SK-N-SH (cell line): ENCODE measurements around the gene SLC29A1. TPM values are rescaled to one million over a fixed set of nuclear protein-coding genes. Genes with fewer than 3 reads are reported as not detected.

Source experiments
- CTCF ChIA-PET: fragments of 300-600, 350-600 bp; formaldehyde crosslinking; extraction: SDS; loops from one replicate; lab custom pipeline; 2021; lab: Yijun Ruan, JAX
- POLR2A ChIA-PET: fragments of 350-600 bp; sonication (Branson Sonifier 250); formaldehyde crosslinking; extraction: SDS; loops from one replicate; lab custom pipeline; 2020; ENCODE audit warnings: antibody characterized with exemption, inconsistent platforms; lab: Yijun Ruan, JAX
- DNase-seq: peaks from one replicate; pipeline ENCODE4 v3.0.0; 2012
- H2AFZ ChIP-seq: fragments of 200-600 bp; sonication (generic); 2 replicates; pipeline ENCODE4 v1.8.1; 2016; ENCODE audit warnings: antibody characterized with exemption, mild to moderate bottlenecking, low read depth
- H3F3A ChIP-seq: fragments of 200-600 bp; sonication (generic); replicated peaks from 2 replicates; pipeline ENCODE3; 2016; ENCODE audit warnings: antibody characterized with exemption, mild to moderate bottlenecking; ENCODE audit not compliant: insufficient read depth
- H3K27ac ChIP-seq, 2 experiments: fragments of 200-500 bp in 1 of 2; fragments of 200-600 bp in 1 of 2; sonication (Bioruptor generic) in 1 of 2; sonication (generic), shearing (Covaris generic) in 1 of 2; 2 replicates each; pipeline versions ENCODE4 v1.5.1 to v1.6.1; 2014 to 2016; ENCODE audit warnings: low read depth in 2 of 2, inconsistent platforms in 1 of 2, low read length in 1 of 2, mild to moderate bottlenecking in 1 of 2, mixed read lengths in 1 of 2
- H3K27me3 ChIP-seq: fragments of 200-600 bp; sonication (generic), shearing (Covaris generic); 2 replicates; pipeline ENCODE4 v1.6.1; 2016; ENCODE audit warnings: mixed run types; ENCODE audit not compliant: insufficient read depth
- H3K36me3 ChIP-seq, 2 experiments: fragments of 200-500 bp in 1 of 2; fragments of 200-600 bp in 1 of 2; sonication (Bioruptor generic) in 1 of 2; sonication (generic) in 1 of 2; replicated peaks in 1 of 2; 2 replicates each; pipeline versions ENCODE3 to v1.5.1; 2014 to 2016; ENCODE audit warnings: low read length in 1 of 2, mild to moderate bottlenecking in 1 of 2; ENCODE audit not compliant: insufficient read depth in 2 of 2, control insufficient read depth in 1 of 2
- H3K4me1 ChIP-seq, 2 experiments: fragments of 200-500 bp in 1 of 2; fragments of 200-600 bp in 1 of 2; sonication (Bioruptor generic) in 1 of 2; sonication (generic), shearing (Covaris generic) in 1 of 2; 2 replicates each; pipeline versions ENCODE4 v1.5.1 to v1.6.1; 2014 to 2016; ENCODE audit warnings: low read depth in 1 of 2, low read length in 1 of 2, mixed run types in 1 of 2; ENCODE audit not compliant: insufficient read depth in 2 of 2, control insufficient read depth in 1 of 2
- H3K4me2 ChIP-seq: fragments of 200-600 bp; sonication (generic), shearing (Covaris generic); 2 replicates; pipeline ENCODE4 v1.6.1; 2017; ENCODE audit warnings: mixed run types
- H3K4me3 ChIP-seq, 2 experiments: fragments of 200-500 bp in 1 of 2; fragments of 200-600 bp in 1 of 2; sonication (Bioruptor generic) in 1 of 2; sonication (generic), shearing (Covaris generic) in 1 of 2; 2 replicates each; pipeline versions ENCODE4 v1.5.1 to v1.8.1; 2014 to 2016; ENCODE audit warnings: low read depth in 2 of 2, inconsistent platforms in 1 of 2, low read length in 1 of 2, mild to moderate bottlenecking in 1 of 2, mixed read lengths in 1 of 2, moderate library complexity in 1 of 2
- H3K79me2 ChIP-seq: fragments of 200-600 bp; sonication (generic); 2 replicates; pipeline ENCODE4 v1.8.1; 2017; ENCODE audit warnings: mild to moderate bottlenecking; ENCODE audit not compliant: insufficient read depth
- H3K9ac ChIP-seq: fragments of 200-600 bp; sonication (generic); 2 replicates; pipeline ENCODE4 v1.6.1; 2017; ENCODE audit warnings: mixed run types
- H3K9me2 ChIP-seq: fragments of 200-600 bp; sonication (generic); 2 replicates; pipeline ENCODE4 v1.6.1; 2017; ENCODE audit warnings: mixed run types
- H3K9me3 ChIP-seq: fragments of 200-600 bp; sonication (generic); 2 replicates; pipeline ENCODE4 v1.6.1; 2017; ENCODE audit warnings: mixed run types, mild to moderate bottlenecking, moderate library complexity
- H4K20me1 ChIP-seq: fragments of 200-600 bp; sonication (generic); 2 replicates; pipeline ENCODE4 v1.6.1; 2017; ENCODE audit warnings: mild to moderate bottlenecking, mixed run types; ENCODE audit not compliant: insufficient read depth
- EP300 ChIP-seq, 2 experiments: IDR thresholded peaks; 2 replicates each; pipeline versions ENCODE4 v1.4.0 to v1.6.1; 2012; ENCODE audit warnings: borderline replicate concordance in 1 of 2, low read depth in 1 of 2, low read length in 1 of 2
- EZH2phosphoT487 ChIP-seq: fragments of 200-600 bp; sonication (generic); IDR thresholded peaks from 2 replicates; pipeline ENCODE4 v1.6.1; 2017; ENCODE audit warnings: low read depth, mixed run types, mild to moderate bottlenecking, antibody characterized with exemption, moderate library complexity, borderline replicate concordance
- FOSL2 ChIP-seq: IDR thresholded peaks from 2 replicates; pipeline ENCODE4 v1.4.0; 2012; ENCODE audit warnings: low read depth, mild to moderate bottlenecking, moderate library complexity, borderline replicate concordance
- FOXJ3 ChIP-seq: sonication (generic); formaldehyde crosslinking; IDR thresholded peaks from 2 replicates; pipeline ENCODE4 v1.5.1; 2020; ENCODE audit warnings: mild to moderate bottlenecking, missing genetic modification reagents
- GABPA ChIP-seq: IDR thresholded peaks from 2 replicates; pipeline ENCODE4 v1.4.0; 2012; ENCODE audit warnings: low read depth, mild to moderate bottlenecking
- IRF3 ChIP-seq: fragments of 150-350 bp; IDR thresholded peaks from 2 replicates; pipeline ENCODE4 v1.6.1; 2016; ENCODE audit warnings: mild to moderate bottlenecking, low read depth, low read length
- MXI1 ChIP-seq: IDR thresholded peaks from 2 replicates; pipeline ENCODE4 v1.6.1; 2012; ENCODE audit warnings: mild to moderate bottlenecking, low read depth, low read length, improper control_type of control experiment
- NFIC ChIP-seq: IDR thresholded peaks from 2 replicates; pipeline ENCODE4 v1.4.0; 2012; ENCODE audit warnings: borderline replicate concordance
- PBX3 ChIP-seq: IDR thresholded peaks from 2 replicates; pipeline ENCODE4; 2012
- RAD21 ChIP-seq: IDR thresholded peaks from 2 replicates; pipeline ENCODE4 v1.6.1; 2012; ENCODE audit warnings: mild to moderate bottlenecking, low read length
- RCOR1 ChIP-seq: fragments of 150-350 bp; IDR thresholded peaks from 2 replicates; pipeline ENCODE4 v1.6.1; 2017; ENCODE audit warnings: antibody characterized with exemption, low read length
- REST ChIP-seq: IDR thresholded peaks from 2 replicates; pipeline ENCODE4 v1.6.1; 2012; ENCODE audit warnings: mild to moderate bottlenecking, low read depth, low read length, moderate library complexity
- RFX5 ChIP-seq: IDR thresholded peaks from 2 replicates; pipeline ENCODE4 v1.6.1; 2012; ENCODE audit warnings: mild to moderate bottlenecking, improper control_type of control experiment, low read length
- RXRA ChIP-seq: IDR thresholded peaks from 2 replicates; pipeline ENCODE4 v1.4.0; 2012; ENCODE audit warnings: low read depth, mild to moderate bottlenecking, borderline replicate concordance
- SMC3 ChIP-seq: IDR thresholded peaks from 2 replicates; pipeline ENCODE4 v1.6.1; 2012; ENCODE audit warnings: low read depth, low read length, improper control_type of control experiment
- TAF1 ChIP-seq: IDR thresholded peaks from 2 replicates; pipeline ENCODE4 v1.6.1; 2012; ENCODE audit warnings: low read depth, mild to moderate bottlenecking, low read length, moderate library complexity, borderline replicate concordance
- TCF12 ChIP-seq: IDR thresholded peaks from 2 replicates; pipeline ENCODE4 v1.4.0; 2012
- TEAD4 ChIP-seq: IDR thresholded peaks from 2 replicates; pipeline ENCODE4 v1.4.0; 2012; ENCODE audit warnings: mild to moderate bottlenecking, borderline replicate concordance; ENCODE audit not compliant: insufficient read depth
- WGBS: methylation state at CpG from one replicate; pipeline ENCODE4 v1.1.6; 2017; ENCODE audit warnings: low lambda C conversion rate; 5-methylcytosine and 5-hydroxymethylcytosine counted together
- polyA plus RNA-seq, 3 experiments: library from polyadenylated mRNA; depleted of rRNA; stranded (reverse); fragments of >200 nt; gene quantifications; 2 replicates each; pipeline ENCODE4 v1.2.3, GENCODE V29; 2012
- TF ChIP-seq, protein P1 (sequence below): IDR thresholded peaks from 2 replicates; pipeline ENCODE4 v1.4.0; 2012; ENCODE audit warnings: low read depth, borderline replicate concordance
- TF ChIP-seq, protein P2 (sequence below): fragments of 200-600 bp; sonication (generic); IDR thresholded peaks from 2 replicates; pipeline ENCODE4 v1.6.1; 2017; ENCODE audit warnings: antibody characterized with exemption, mild to moderate bottlenecking, moderate library complexity

The SLC29A1 gene
- polyA plus RNA-seq, 1 of the 3 experiments (the other 2 are of a cell fraction): 44.5 TPM

DNA sequence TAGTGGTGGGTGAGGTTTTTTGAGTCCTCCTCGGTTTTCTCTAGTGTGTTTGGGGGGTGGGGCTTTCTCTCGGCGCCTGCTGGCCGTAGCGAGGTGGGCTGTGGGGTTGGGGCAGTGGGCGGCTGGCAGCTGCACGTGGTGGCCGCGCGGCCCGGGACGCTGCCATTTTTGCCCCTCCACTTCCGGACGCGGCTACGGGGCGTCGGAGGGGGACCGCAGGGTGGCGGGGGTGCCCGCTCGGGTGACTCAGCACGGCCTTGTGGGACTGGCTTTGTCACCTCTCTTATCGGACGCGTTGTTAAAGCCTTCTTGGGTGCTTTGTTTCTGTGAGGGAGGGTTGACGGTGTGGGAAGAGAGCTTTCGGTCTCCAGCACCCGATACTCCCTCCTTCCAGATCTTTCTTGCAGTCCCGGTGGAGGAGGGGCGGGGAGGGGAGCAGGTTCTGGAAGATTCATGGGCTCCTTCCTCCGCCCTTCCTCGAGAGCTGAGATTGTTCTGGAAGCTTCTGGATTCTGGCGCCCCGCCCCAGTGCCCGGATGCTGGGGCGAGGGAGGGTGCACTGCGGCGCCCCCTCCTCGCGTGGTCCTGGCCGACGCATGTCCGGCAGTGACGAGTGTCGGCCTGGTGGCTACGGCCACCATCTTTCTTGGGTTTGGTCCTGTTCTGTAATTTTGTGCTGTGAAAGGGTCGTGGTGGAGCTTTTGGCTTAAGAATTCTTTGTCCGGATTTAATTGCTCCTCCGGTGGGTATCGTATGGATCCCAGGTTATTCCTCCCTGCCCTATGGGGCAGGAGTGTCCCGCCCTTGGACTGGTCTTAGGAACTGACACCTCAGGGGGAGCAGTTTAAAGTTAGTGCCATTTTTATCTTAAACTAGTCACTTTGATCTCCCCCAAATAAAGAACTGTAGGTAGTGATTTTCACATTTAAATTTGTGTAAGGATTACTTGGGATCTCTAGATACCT lies 24.2 kb downstream of the SLC29A1 start (continued):
- TF ChIP-seq REST (no peak), IRF3 (no peak), RXRA (no peak), MXI1 (peak; percentile 94), NFIC (no peak), SMC3 (no peak), RFX5 (no peak), TEAD4 (no peak), EZH2phosphoT487 (no peak), EP300 (IDR thresholded peaks at IDR 0.05; ENCODE audit: borderline replicate concordance in 1 of 2, low read depth in 1 of 2, low read length in 1 of 2) (peak in 1 of 2 experiments; percentile 96; a peak in 3 of 4 replicates)
- TF ChIP-seq, protein P1, sequence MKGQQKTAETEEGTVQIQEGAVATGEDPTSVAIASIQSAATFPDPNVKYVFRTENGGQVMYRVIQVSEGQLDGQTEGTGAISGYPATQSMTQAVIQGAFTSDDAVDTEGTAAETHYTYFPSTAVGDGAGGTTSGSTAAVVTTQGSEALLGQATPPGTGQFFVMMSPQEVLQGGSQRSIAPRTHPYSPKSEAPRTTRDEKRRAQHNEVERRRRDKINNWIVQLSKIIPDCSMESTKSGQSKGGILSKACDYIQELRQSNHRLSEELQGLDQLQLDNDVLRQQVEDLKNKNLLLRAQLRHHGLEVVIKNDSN: no peak

DNA sequence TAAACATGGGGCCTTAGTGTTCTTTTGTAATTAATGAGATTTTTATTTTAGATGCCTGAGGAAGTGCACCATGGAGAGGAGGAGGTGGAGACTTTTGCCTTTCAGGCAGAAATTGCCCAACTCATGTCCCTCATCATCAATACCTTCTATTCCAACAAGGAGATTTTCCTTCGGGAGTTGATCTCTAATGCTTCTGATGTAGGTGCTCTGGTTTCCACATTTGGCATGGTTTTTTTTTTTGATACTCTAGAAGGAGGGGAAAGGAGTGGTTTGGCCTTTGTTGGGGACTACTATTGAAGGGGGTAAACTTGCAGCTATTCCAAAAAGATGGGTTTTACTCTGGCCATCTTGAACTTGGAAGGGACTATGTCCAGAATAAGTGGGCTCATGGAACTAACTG lies 25.2 kb downstream of the SLC29A1 start:
- 0% methylated on average over 1 of the region's 1 CpG for WGBS
- Histone ChIP-seq H3K9me3 (no peaks in the 10 kb centered on the region), H3K9ac (peak overlapping the region; percentile 100), H3K27ac (peak overlapping the region; percentile 86; a peak in 3 of 4 replicates), H4K20me1 (peaks cover 66% of the 10 kb centered on the region), H3F3A (peaks cover 52% of the 10 kb centered on the region), H3K9me2 (no peaks in the 10 kb centered on the region), H3K36me3 (peaks cover 52 to 54% of the 10 kb centered on the region in 2 experiments), H3K79me2 (peaks cover 68% of the 10 kb centered on the region), H3K27me3 (no peaks in the 10 kb centered on the region), H3K4me2 (peak overlapping the region; percentile 98), H2AFZ (no peak overlapping the region), H3K4me1 (peaks cover 13 to 30% of the 10 kb centered on the region in 2 experiments; a peak in 3 of 4 replicates), H3K4me3 (peak overlapping the region; percentile 65 to 99)
- ChIA-PET POLR2A (no interaction called here), CTCF (interaction anchor here (0.5 to 8.4 kb wide), 9 partner anchors 7 to 151 kb away, joined by 3 to 115 read pairs (median 27); partner anchors contain the start of genes AARS2, SLC29A1 and SLC35B2)
- DNase-seq: no peak
- TF ChIP-seq TEAD4 (no peak), FOXJ3 (CRISPR knock-in tag) (no peak), GABPA (no peak), RCOR1 (no peak), FOSL2 (no peak), TCF12 (no peak), PBX3 (no peak), TAF1 (no peak), RAD21 (no peak), NFIC (no peak)
- TF ChIP-seq, protein P2, sequence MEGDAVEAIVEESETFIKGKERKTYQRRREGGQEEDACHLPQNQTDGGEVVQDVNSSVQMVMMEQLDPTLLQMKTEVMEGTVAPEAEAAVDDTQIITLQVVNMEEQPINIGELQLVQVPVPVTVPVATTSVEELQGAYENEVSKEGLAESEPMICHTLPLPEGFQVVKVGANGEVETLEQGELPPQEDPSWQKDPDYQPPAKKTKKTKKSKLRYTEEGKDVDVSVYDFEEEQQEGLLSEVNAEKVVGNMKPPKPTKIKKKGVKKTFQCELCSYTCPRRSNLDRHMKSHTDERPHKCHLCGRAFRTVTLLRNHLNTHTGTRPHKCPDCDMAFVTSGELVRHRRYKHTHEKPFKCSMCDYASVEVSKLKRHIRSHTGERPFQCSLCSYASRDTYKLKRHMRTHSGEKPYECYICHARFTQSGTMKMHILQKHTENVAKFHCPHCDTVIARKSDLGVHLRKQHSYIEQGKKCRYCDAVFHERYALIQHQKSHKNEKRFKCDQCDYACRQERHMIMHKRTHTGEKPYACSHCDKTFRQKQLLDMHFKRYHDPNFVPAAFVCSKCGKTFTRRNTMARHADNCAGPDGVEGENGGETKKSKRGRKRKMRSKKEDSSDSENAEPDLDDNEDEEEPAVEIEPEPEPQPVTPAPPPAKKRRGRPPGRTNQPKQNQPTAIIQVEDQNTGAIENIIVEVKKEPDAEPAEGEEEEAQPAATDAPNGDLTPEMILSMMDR: no peak
